Activated naive CD8-positive, alpha-beta T cell treated with anti-CD3 and anti-CD28 coated beads for 36 hours (primary cell): ENCODE data around the gene AMN1. TPM values are rescaled to one million over a fixed set of nuclear protein-coding genes. Genes with fewer than 3 reads are reported as not detected.
"Not testable (repeated sequence)": the region's sequence is repeated elsewhere in the genome, so short reads cannot be mapped to it uniquely, and the experiment has no call there.

Experiments used
- DNase-seq: peaks from one replicate; pipeline ENCODE4 v3.0.0; 2021
- H3K27ac Mint-ChIP-seq: one replicate; pipeline ENCODE4 v1.8.0; 2022; ENCODE audit warnings: mild to moderate bottlenecking, moderate library complexity, mixed read lengths
- H3K27me3 Mint-ChIP-seq: one replicate; pipeline ENCODE4 v1.8.0; 2022; ENCODE audit warnings: mild to moderate bottlenecking, mixed read lengths
- H3K36me3 Mint-ChIP-seq: one replicate; pipeline ENCODE4 v1.8.0; 2021; ENCODE audit warnings: mild to moderate bottlenecking, mixed read lengths
- H3K4me1 Mint-ChIP-seq: one replicate; pipeline ENCODE4 v1.8.0; 2021; ENCODE audit warnings: mixed read lengths
- H3K4me3 Mint-ChIP-seq: one replicate; pipeline ENCODE4 v1.8.0; 2022; ENCODE audit warnings: mild to moderate bottlenecking, moderate library complexity, mixed read lengths
- H3K9me3 Mint-ChIP-seq: one replicate; pipeline ENCODE4 v1.8.0; 2022; ENCODE audit warnings: mixed read lengths
- total RNA-seq, 2 experiments: library from RNA; stranded (reverse); gene quantifications; one replicate each; pipeline ENCODE4 v1.2.3, GENCODE V29; 2021

Gene AMN1
- total RNA-seq, 2 experiments from 2014 or later: 2.7 to 3.7 TPM

DNA sequence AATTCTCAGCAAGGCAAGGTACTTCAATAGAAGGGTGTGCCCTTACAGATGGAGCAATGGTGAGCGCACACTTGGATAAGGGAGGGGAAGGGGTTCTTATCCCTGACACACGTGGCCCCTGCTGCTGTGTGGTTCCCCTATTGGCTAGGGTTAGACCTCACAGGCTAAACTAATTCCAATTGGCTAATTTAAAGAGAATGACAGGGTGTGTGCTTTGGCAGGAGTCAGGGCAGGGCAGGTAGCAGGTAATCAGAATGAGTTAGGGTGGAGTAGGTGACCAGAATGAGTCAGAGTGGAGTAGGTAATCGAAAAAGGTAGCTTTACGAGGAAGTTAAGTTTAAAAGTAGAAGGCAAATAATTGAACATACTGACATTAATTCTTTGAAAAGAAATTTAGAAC, 15.5 kb upstream of the AMN1 start:
- not testable (repeated sequence) for H3K9me3 Mint-ChIP-seq, H3K4me3 Mint-ChIP-seq
- peaks cover 58% of the 10 kb centered on the region for H3K4me1 Mint-ChIP-seq

DNA sequence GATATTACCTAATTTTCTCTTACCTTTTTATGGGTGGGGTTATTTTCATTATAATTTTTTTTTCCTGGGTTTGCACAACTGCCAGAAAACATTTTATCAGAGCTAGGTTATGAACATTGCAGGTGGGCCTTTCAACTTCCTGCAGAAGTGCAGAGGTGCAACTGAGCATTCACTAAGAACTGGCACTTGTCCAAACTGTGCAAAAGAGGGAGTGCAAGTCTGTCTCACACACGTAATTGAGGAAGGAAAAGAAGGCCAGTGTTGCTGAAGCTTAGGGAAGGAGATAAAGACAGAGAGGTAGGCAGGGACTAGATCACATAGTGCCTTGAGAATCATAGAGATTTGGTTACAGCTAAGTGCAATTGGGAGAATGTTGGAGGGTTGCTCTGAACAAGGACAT, 14.1 kb upstream of the AMN1 start:
- Mint-ChIP-seq H3K9me3 (no peaks in the 10 kb centered on the region), H3K4me1 (peaks cover 53% of the 10 kb centered on the region), H3K27me3 (no peaks in the 10 kb centered on the region), H3K4me3 (no peak overlapping the region), H3K27ac (no peak overlapping the region), H3K36me3 (no peaks in the 10 kb centered on the region)
- no peak for DNase-seq

More for the DNA sequence above, 15.5 kb upstream of the AMN1 start:
- not testable (repeated sequence) for DNase-seq, H3K27me3 Mint-ChIP-seq, H3K27ac Mint-ChIP-seq, H3K36me3 Mint-ChIP-seq

DNA sequence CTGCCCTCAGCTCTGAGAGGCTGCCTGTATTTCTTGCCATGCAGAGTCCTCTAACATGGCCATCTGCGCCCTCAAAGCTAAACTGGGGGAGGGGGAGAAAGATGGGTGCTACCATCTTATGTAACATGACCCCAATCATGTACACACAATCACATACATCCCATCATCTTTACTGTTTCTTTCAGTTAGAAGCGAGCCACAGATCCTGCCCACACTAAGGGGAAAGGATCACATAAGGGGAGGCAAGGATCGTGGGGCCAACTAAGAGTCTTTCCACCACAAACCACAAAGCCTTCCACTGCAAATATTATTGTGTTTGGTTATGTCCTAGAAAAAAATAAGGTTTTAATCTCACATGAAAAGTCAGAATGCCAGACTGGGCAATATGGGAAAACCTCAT, 11.8 kb upstream of the AMN1 start:
- Mint-ChIP-seq H3K9me3 (no peaks in the 10 kb centered on the region), H3K4me1 (peaks cover 53% of the 10 kb centered on the region), H3K4me3 (no peak overlapping the region), H3K27ac (no peak overlapping the region), H3K36me3 (no peaks in the 10 kb centered on the region), H3K27me3 (no peaks in the 10 kb centered on the region)
- no peak for DNase-seq

DNA sequence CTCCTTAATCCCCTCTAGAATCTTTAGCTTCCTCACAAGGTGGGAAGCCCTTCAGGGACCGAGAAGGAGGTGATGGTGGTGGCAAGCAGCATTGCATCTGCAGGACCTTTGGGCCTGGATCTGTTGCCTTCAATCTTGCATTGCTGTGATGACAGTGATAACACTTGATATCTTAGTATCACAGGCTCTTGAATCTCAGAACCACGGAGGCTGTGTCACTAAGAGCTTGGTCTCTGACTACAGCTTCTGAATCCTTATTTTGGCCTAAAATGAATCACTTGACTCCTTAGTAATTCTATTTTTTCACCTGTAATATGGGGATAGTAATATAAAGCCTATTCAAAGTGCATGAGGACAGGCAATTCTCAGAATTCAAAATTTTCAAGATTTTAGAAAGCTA, 8.9 kb upstream of the AMN1 start:
- no peaks in the 10 kb centered on the region for H3K27me3 Mint-ChIP-seq
- no peak for DNase-seq
- peaks cover 5% of the 10 kb centered on the region for H3K9me3 Mint-ChIP-seq
- peaks cover 54% of the 10 kb centered on the region for H3K4me1 Mint-ChIP-seq
- peaks cover 3% of the 10 kb centered on the region for H3K36me3 Mint-ChIP-seq
- H3K27ac Mint-ChIP-seq: peak overlapping the region; percentile 43
- no peak overlapping the region for H3K4me3 Mint-ChIP-seq

DNA sequence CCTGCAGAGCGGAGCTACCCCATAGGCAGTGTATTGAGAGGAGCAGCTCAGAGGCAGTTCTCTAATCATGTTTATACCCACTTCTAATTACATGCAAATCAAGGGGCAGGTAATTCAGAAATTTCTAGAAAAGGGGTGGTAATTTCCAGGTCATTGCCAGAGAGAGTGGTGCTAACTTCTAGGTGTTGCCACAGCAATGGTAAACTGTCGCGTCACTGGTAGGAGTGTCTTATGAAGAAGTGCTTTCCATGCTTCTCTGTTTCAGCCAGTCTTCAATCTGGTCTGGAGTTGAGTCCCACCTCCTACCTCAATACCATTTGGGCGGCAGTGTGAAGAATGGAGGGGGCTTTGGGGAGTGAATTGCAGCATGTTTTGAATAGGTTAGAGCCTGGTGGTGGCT, 8.5 kb upstream of the AMN1 start:
- Mint-ChIP-seq H3K36me3 (peaks cover 3% of the 10 kb centered on the region), H3K27ac (peak overlapping the region; percentile 43), H3K4me1 (peaks cover 53% of the 10 kb centered on the region), H3K27me3 (no peaks in the 10 kb centered on the region), H3K4me3 (no peak overlapping the region), H3K9me3 (peaks cover 5% of the 10 kb centered on the region)
- no peak for DNase-seq

DNA sequence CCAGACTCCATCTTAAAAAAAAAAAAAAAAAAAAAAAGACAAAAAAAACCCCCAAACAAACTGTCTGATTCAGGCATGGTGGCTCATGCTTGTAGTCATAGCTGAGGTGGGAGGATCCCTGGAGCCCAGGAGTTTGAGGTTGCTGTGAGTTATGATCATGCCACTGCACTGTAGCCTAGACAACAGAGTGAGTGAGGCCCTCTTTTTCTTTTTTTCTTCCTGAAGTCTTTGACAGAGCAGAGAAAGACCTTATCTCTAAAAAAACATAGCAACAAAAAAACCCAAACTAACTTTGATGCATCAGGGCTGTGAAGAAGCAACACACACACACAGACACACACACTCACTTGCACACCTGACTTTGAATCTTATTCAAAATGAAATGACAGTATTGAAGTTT, 7.7 kb upstream of the AMN1 start:
- H3K4me1 Mint-ChIP-seq: peaks cover 53% of the 10 kb centered on the region
- H3K27me3 Mint-ChIP-seq: no peaks in the 10 kb centered on the region
- peaks cover 5% of the 10 kb centered on the region for H3K9me3 Mint-ChIP-seq
- H3K27ac Mint-ChIP-seq: peak overlapping the region; percentile 69
- H3K36me3 Mint-ChIP-seq: peaks cover 3% of the 10 kb centered on the region
- peak; percentile 63 for DNase-seq
- no peak overlapping the region for H3K4me3 Mint-ChIP-seq

DNA sequence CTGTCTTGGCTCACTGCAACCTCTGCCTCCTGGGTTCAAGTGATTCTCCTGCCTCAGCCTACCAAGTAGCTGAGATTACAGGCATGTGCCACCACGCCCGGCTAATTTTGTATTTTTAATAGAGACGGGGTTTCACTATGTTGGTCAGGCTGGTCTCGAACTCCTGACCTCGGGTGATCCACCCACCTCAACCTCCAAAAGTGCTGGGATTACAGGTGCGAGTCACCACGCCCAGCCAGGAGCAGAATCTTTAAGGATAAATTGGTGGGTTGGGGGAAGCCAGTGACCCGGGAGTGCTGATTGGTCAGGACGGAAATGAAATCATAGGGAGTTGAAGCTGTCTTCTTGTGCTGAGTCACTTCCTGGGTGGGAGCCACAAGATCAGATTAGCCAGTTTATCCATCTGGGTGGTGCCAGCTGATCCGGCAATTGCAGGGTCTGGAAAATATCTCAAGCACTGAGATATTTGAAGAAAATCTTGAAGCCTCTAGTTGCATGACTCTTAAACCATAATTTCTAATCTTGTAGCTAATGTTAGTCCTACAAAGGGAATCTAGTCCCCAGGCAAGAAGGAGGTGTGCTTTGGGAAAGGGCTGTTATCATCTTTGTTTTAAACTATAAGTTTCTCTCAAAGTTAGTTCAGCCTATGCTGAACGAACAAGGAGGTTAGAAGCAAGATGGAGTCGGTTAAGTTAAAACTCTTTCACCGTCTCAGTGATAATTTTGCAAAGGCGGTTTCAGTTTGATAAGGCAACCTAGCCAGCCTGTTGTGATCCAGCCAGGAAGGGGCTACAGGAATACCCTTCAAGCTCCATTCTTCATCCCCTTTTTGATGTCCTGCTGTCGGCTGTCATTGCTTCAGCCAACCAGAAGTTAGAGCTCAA, 5.0 kb upstream of the AMN1 start:
- not testable (repeated sequence) for H3K27me3 Mint-ChIP-seq, DNase-seq
- Mint-ChIP-seq H3K4me1 (peaks cover 55% of the 10 kb centered on the region), H3K36me3 (peaks cover 20% of the 10 kb centered on the region), H3K9me3 (peaks cover 15% of the 10 kb centered on the region), H3K4me3 (peak overlapping the region; percentile 56), H3K27ac (peak overlapping the region; percentile 54)

DNA sequence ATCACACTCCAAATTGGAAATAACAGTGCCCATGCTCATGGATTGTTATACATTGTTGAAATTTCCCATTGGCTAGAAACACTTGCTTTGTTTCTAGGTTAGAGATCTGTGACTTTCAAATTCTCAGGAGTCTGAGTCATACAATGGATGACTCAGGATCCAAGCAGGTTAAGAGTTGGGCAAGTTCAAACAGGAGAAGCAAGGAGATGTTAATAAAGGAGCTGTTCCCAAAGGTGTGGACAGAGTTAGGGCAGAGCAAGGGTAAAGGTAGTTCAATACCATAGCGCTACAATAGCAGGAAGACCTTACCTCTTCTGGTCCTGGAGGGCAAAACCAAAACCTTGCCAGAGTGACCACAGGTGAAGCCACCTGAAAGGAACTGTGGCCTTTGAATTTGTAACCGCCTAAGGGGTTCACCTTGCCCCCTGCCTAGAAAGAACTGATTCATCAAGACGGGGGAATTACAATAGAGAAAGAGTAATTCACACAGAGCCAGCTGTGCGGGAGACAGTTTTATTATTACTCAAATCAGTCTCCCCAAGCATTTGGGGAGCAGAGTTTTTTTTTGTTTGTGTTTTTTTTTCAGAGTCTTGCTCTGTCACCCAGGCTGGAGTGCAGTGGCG, 4.2 kb upstream of the AMN1 start:
- Mint-ChIP-seq H3K4me1 (peaks cover 50% of the 10 kb centered on the region), H3K27ac (peak overlapping the region; percentile 54)

DNA sequence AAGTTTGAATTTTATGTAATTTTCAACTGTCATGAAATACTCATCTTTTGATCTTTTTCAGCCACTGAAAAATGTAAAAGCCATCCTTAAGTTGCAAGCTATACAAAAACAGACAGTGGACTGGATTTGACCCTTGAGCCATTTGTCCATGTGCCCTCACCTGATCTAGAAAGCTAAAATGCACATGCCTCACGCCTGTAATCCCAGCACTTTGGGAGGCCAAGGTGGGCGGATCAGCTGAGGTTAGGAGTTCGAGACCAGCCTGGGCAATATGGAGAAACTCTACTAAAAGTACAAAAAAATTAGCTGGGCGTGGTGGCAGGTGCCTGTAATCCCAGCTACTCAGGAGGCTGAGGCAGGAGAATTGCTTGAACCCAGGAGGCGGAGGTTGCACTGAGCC, 2.4 kb upstream of the AMN1 start:
- Mint-ChIP-seq H3K9me3 (peaks cover 15% of the 10 kb centered on the region), H3K36me3 (peaks cover 27% of the 10 kb centered on the region), H3K4me1 (peaks cover 47% of the 10 kb centered on the region)
- not testable (repeated sequence) for H3K27me3 Mint-ChIP-seq, H3K4me3 Mint-ChIP-seq, H3K27ac Mint-ChIP-seq, DNase-seq

More for the DNA sequence above, 4.2 kb upstream of the AMN1 start:
- Mint-ChIP-seq H3K4me3 (peak overlapping the region; percentile 56), H3K27me3 (no peaks in the 10 kb centered on the region), H3K9me3 (peaks cover 15% of the 10 kb centered on the region), H3K36me3 (peaks cover 20% of the 10 kb centered on the region)
- DNase-seq: peak; percentile 71

DNA sequence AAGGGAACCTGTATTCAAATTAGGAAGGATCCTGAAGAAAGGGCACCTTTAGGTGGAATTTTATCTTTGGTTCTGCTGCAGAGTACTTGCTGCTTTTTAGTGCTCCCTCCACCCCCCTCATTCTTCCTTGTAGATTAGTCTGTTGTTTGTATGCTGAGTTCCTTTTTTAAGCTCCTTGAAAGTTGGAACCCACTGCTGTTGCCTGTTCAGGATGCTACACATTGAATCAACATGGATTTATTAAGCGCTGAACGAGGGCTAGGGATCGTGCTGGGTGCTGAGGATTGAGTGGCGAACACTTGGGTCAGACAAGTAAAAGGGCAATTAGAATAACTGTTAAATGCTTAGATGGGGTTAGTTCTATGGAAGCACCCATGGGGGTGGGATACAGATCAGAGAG, 884 bp upstream of the AMN1 start:
- Mint-ChIP-seq H3K9me3 (peaks cover 15% of the 10 kb centered on the region), H3K27me3 (no peaks in the 10 kb centered on the region), H3K36me3 (peaks cover 32% of the 10 kb centered on the region), H3K4me1 (peaks cover 47% of the 10 kb centered on the region), H3K4me3 (peak overlapping the region; percentile 95), H3K27ac (peak overlapping the region; percentile 99)
- no peak for DNase-seq

DNA sequence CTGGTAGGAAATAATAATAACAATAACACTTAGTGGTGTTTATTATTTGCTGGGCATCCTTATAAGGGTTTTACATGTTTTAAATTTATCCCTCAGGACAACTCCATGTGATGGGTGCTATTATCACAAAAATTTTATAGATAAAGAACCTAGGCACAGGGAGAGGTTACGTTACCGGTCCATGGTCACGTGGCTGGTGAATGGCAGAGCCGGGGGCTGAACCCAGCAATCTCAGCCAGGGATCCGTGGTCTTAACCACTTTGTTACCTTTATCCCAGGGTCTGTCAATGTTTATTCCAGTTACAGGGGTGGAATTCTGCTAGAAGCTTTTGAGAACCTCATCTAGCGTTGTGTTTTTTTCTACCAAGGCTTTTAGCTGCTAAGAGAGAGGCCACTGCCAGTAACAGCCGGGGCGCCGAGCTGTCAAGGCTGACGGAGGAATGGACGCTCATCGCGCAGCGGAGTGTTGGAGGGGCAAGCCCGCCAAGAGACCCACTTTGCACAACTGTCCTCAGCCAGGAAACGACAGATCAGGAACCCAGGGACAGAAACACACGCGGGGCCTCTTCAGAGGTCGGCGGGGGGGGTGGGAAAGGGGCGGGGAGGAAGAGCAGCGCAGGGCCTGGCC, 418 bp downstream of the AMN1 start:
- peaks cover 38% of the 10 kb centered on the region for H3K36me3 Mint-ChIP-seq
- H3K4me1 Mint-ChIP-seq: peaks cover 49% of the 10 kb centered on the region
- H3K27me3 Mint-ChIP-seq: no peaks in the 10 kb centered on the region
- peak overlapping the region; percentile 95 for H3K4me3 Mint-ChIP-seq
- peak overlapping the region; percentile 99 for H3K27ac Mint-ChIP-seq
- H3K9me3 Mint-ChIP-seq: peaks cover 10% of the 10 kb centered on the region
- peak; percentile 43 for DNase-seq

DNA sequence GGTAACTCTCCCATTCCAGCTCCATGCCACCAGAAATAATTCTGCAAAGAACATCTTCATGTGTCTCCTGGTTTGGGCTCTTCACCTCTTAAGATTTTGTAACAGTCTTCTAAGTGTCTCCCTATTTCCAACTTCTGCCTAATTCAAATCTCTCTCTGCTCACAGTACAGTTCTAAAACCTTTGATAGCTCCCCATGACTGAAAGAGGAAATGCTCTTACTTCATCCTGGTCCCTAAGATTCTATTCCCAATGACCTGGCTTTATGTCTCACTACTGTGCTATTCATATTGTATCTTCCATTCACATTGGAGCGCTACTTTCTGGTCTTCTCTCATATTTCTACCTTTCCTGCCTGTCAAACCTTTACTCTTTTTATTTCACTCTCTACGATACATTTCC, 1.6 kb downstream of the AMN1 start:
- Mint-ChIP-seq H3K27me3 (no peaks in the 10 kb centered on the region), H3K36me3 (peaks cover 45% of the 10 kb centered on the region), H3K27ac (peak overlapping the region; percentile 39), H3K9me3 (peaks cover 10% of the 10 kb centered on the region), H3K4me1 (peaks cover 55% of the 10 kb centered on the region), H3K4me3 (peak overlapping the region; percentile 60)
- no peak for DNase-seq

DNA sequence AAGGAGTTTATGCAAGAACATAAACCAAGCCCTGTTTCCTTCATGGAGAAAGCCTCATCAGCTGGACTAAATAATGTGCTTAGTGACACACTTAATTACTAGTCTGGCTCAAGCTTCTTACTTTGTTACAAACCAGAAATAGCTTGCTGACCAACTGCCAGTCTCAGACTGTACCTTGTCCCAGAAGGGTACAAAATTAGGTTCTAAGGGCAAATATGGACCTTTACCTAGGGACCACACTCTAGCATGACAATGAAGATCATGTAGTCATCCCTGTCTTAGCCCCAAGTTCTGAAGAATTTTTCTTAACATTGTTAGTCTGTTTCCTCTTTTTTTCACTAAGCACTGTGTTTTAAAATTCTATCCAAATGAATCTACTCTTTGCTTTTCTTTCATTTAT, 2.2 kb downstream of the AMN1 start:
- peaks cover 10% of the 10 kb centered on the region for H3K9me3 Mint-ChIP-seq
- H3K27me3 Mint-ChIP-seq: no peaks in the 10 kb centered on the region
- peaks cover 57% of the 10 kb centered on the region for H3K4me1 Mint-ChIP-seq
- peaks cover 48% of the 10 kb centered on the region for H3K36me3 Mint-ChIP-seq
- peak overlapping the region; percentile 20 for H3K27ac Mint-ChIP-seq
- no peak overlapping the region for H3K4me3 Mint-ChIP-seq
- no peak for DNase-seq

DNA sequence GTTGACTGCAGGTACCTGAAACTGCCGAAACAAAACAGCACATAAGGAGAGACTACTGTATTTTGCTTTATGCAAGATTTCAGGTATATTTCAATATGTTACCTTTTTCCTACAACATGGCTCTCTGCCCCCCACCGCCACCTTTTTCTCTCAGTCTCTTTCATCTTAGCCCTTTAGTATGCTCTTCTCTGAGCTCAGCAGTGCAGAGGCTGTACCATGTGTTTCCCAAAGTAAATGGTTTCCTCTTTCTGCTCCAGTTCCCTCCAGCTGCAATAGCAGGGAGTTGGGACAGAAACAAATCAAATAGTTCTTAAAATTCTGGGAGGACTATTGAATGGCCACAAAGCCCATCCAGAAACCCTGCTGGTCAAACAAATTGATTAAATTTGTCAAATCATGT, 4.3 kb downstream of the AMN1 start:
- H3K4me1 Mint-ChIP-seq: peaks cover 53% of the 10 kb centered on the region
- H3K36me3 Mint-ChIP-seq: peaks cover 46% of the 10 kb centered on the region

DNA sequence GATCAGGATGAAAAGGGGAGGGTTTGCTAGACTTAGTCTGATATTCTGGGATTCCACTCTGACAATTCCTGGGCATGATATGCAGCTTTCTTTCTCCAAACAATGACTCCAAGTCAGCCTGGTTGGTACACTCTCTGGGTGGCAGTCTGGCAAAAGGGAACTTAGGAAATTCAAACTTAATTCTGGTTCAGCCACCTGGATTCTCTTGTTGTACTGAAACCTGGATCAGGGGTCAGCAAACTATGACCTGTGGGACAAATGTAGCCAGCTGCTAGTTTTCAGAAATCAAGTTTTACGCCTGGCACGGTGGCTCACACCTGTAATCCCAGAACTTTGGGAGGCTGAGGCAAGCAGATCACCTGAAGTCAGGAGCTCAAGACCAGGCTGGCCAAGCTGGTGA, 6.2 kb downstream of the AMN1 start:
- Mint-ChIP-seq H3K27me3 (no peaks in the 10 kb centered on the region), H3K36me3 (peaks cover 60% of the 10 kb centered on the region), H3K9me3 (peaks cover 9% of the 10 kb centered on the region), H3K4me1 (peaks cover 46% of the 10 kb centered on the region), H3K4me3 (no peak overlapping the region), H3K27ac (peak overlapping the region; percentile 34)
- no peak for DNase-seq

More for the DNA sequence above, 4.3 kb downstream of the AMN1 start:
- DNase-seq: no peak
- Mint-ChIP-seq H3K9me3 (peaks cover 2% of the 10 kb centered on the region), H3K27ac (peak overlapping the region; percentile 50), H3K4me3 (peak overlapping the region; percentile 57), H3K27me3 (no peaks in the 10 kb centered on the region)
